BE2C (cell line): ENCODE measurements around the gene ASIP.
A peak's percentile ranks its signal among the peaks of the same experiment; 100 is the strongest.

Source experiments
- DNase-seq: peaks from one replicate; pipeline ENCODE4 v3.0.0-alpha.2; 2020
- H3K27me3 ChIP-seq: fragments of 250-450 bp; sonication (Bioruptor Pico); 2 replicates; pipeline ENCODE4 v1.5.1; 2020; ENCODE audit warnings: mild to moderate bottlenecking
- H3K36me3 ChIP-seq: fragments of 250-450 bp; sonication (Bioruptor Pico); 2 replicates; pipeline ENCODE4 v1.5.1; 2020; ENCODE audit warnings: mild to moderate bottlenecking
- H3K4me1 ChIP-seq: fragments of 250-450 bp; sonication (Bioruptor Pico); 2 replicates; pipeline ENCODE4 v1.5.1; 2020
- H3K4me3 ChIP-seq: 2 replicates; pipeline ENCODE4 v1.5.1; 2011; ENCODE audit warnings: low read depth, low read length
- H3K9me3 ChIP-seq: fragments of 250-450 bp; sonication (Bioruptor Pico); 2 replicates; pipeline ENCODE4 v1.5.1; 2020
- CTCF ChIP-seq: IDR thresholded peaks from 2 replicates; pipeline ENCODE4 v1.5.1; 2012; ENCODE audit warnings: mild to moderate bottlenecking, low read depth, low read length

Gene ASIP

GRCh38 chr20:34209111-34209510 is 32.1 kb upstream of the ASIP start:
- DNase-seq: no peak
- H3K9me3 ChIP-seq: no peaks in the 10 kb centered on the region
- H3K4me3 ChIP-seq: no peak overlapping the region
- H3K27me3 ChIP-seq: no peaks in the 10 kb centered on the region
- no peak for TF ChIP-seq CTCF
- no peaks in the 10 kb centered on the region for H3K36me3 ChIP-seq
- H3K4me1 ChIP-seq: no peaks in the 10 kb centered on the region

GRCh38 chr20:34210271-34210670 is 31.0 kb upstream of the ASIP start:
- H3K27me3 ChIP-seq: no peaks in the 10 kb centered on the region
- H3K9me3 ChIP-seq: no peaks in the 10 kb centered on the region
- DNase-seq: peak; percentile 29
- H3K4me3 ChIP-seq: no peak overlapping the region
- no peaks in the 10 kb centered on the region for H3K36me3 ChIP-seq
- H3K4me1 ChIP-seq: no peaks in the 10 kb centered on the region
- TF ChIP-seq CTCF: no peak

- TF ChIP-seq CTCF: no peak
- Histone ChIP-seq H3K27me3 (no peaks in the 10 kb centered on the region), H3K9me3 (no peaks in the 10 kb centered on the region), H3K4me3 (no peak overlapping the region), H3K4me1 (peaks cover 2% of the 10 kb centered on the region; the same call in 1 of the 2 replicates), H3K36me3 (no peaks in the 10 kb centered on the region)
- DNase-seq: no peak
Measured at GRCh38 chr20:34211591-34211990, 29.6 kb upstream of the ASIP start.

- Histone ChIP-seq H3K27me3 (no peaks in the 10 kb centered on the region), H3K4me3 (no peak overlapping the region), H3K36me3 (no peaks in the 10 kb centered on the region), H3K9me3 (no peaks in the 10 kb centered on the region), H3K4me1 (peaks cover 6% of the 10 kb centered on the region)
- no peak for DNase-seq
- no peak for TF ChIP-seq CTCF
Measured at GRCh38 chr20:34213213-34213612, 28.0 kb upstream of the ASIP start.

GRCh38 chr20:34215711-34216381 is 25.4 kb upstream of the ASIP start:
- H3K4me3 ChIP-seq: peak overlapping the region; percentile 60

More at GRCh38 chr20:34215711-34216381, 25.4 kb upstream of the ASIP start:
- Histone ChIP-seq H3K27me3 (no peaks in the 10 kb centered on the region), H3K36me3 (no peaks in the 10 kb centered on the region), H3K9me3 (no peaks in the 10 kb centered on the region), H3K4me1 (peaks cover 6% of the 10 kb centered on the region)
- peak; percentile 92 for DNase-seq
- TF ChIP-seq CTCF: no peak
